Mesenchymal stem cell (in vitro differentiated cells and primary cell): ENCODE results near the gene IQUB.

ENCODE experiments used
- DNase-seq: peaks from one replicate; pipeline ENCODE4 v3.0.0-alpha.2; 2013
- H2AFZ ChIP-seq: one replicate; pipeline ENCODE4 v1.6.1; 2013; ENCODE audit warnings: low read depth, mild to moderate bottlenecking, control low read depth, inconsistent platforms, low read length, moderate library complexity
- H2AK5ac ChIP-seq: 2 replicates; pipeline ENCODE4 v1.6.1; 2013; ENCODE audit warnings: low read length, moderate library complexity, mild to moderate bottlenecking, inconsistent platforms; ENCODE audit not compliant: severe bottlenecking
- H2BK120ac ChIP-seq: one replicate; pipeline ENCODE4 v1.6.1; 2013; ENCODE audit warnings: low read depth, mild to moderate bottlenecking, inconsistent platforms, low read length, moderate library complexity
- H2BK12ac ChIP-seq, 2 experiments: one replicate each; pipeline ENCODE4 v1.6.1; 2013; ENCODE audit warnings: inconsistent platforms in 2 of 2, low read length in 2 of 2, mild to moderate bottlenecking in 2 of 2, moderate library complexity in 2 of 2, control low read depth in 1 of 2
- H2BK15ac ChIP-seq: one replicate; pipeline ENCODE4 v1.6.1; 2013; ENCODE audit warnings: mild to moderate bottlenecking, low read depth, inconsistent platforms; ENCODE audit not compliant: poor library complexity, severe bottlenecking
- H2BK5ac ChIP-seq: 2 replicates; pipeline ENCODE4 v1.6.1; 2013; ENCODE audit warnings: low read depth, mild to moderate bottlenecking, low read length, control low read depth, inconsistent platforms; ENCODE audit not compliant: poor library complexity, severe bottlenecking
- H3K14ac ChIP-seq, 2 experiments: one replicate each; pipeline ENCODE4 v1.6.1; 2013; ENCODE audit warnings: inconsistent platforms in 2 of 2, low read length in 2 of 2, control low read depth in 1 of 2, mild to moderate bottlenecking in 1 of 2, moderate library complexity in 1 of 2
- H3K18ac ChIP-seq, 2 experiments: one replicate each; pipeline ENCODE4 v1.6.1; 2013; ENCODE audit warnings: inconsistent platforms in 2 of 2, low read length in 2 of 2, control low read depth in 1 of 2, low read depth in 1 of 2, mild to moderate bottlenecking in 1 of 2
- H3K23ac ChIP-seq, 2 experiments: one replicate each; pipeline ENCODE4 v1.6.1; 2013; ENCODE audit warnings: inconsistent platforms in 2 of 2, low read length in 2 of 2, mild to moderate bottlenecking in 2 of 2, moderate library complexity in 2 of 2, control low read depth in 1 of 2
- H3K27ac ChIP-seq: 2 replicates; pipeline ENCODE4 v1.5.1; 2013; ENCODE audit warnings: mild to moderate bottlenecking, moderate library complexity, low read length, control low read depth, inconsistent platforms; ENCODE audit not compliant: poor library complexity, severe bottlenecking
- H3K27me3 ChIP-seq, 2 experiments: 2 replicates each; pipeline versions ENCODE4 v1.6.1 to v1.7.0; 2013; ENCODE audit warnings: low read length in 2 of 2, mild to moderate bottlenecking in 2 of 2, moderate library complexity in 2 of 2, control low read depth in 1 of 2, inconsistent platforms in 1 of 2; ENCODE audit not compliant: control insufficient read depth in 1 of 2, insufficient read depth in 1 of 2
- H3K36me3 ChIP-seq, 2 experiments: 2 replicates each; pipeline versions ENCODE4 v1.6.1 to v1.7.0; 2013; ENCODE audit warnings: low read length in 2 of 2, control low read depth in 1 of 2, inconsistent platforms in 1 of 2, low read depth in 1 of 2, mild to moderate bottlenecking in 1 of 2; ENCODE audit not compliant: insufficient read depth in 2 of 2, control insufficient read depth in 1 of 2
- H3K4ac ChIP-seq, 2 experiments: one replicate each; pipeline ENCODE4 v1.6.1; 2013; ENCODE audit warnings: inconsistent platforms in 2 of 2, low read length in 2 of 2, mild to moderate bottlenecking in 2 of 2, moderate library complexity in 2 of 2, control low read depth in 1 of 2, low read depth in 1 of 2
- H3K4me1 ChIP-seq: 2 replicates; pipeline ENCODE4 v1.6.1; 2013; ENCODE audit warnings: low read depth, low read length, control low read depth; ENCODE audit not compliant: control insufficient read depth, insufficient read depth
- H3K4me2 ChIP-seq: 2 replicates; pipeline ENCODE4 v1.6.1; 2013; ENCODE audit warnings: low read length, mild to moderate bottlenecking, inconsistent platforms; ENCODE audit not compliant: poor library complexity, severe bottlenecking
- H3K4me3 ChIP-seq, 2 experiments: 2 replicates each; pipeline versions ENCODE4 v1.5.1 to v1.7.0; 2013; ENCODE audit warnings: low read length in 2 of 2, mild to moderate bottlenecking in 2 of 2, control low read depth in 1 of 2, low read depth in 1 of 2; ENCODE audit not compliant: insufficient read depth in 1 of 2
- H3K79me1 ChIP-seq: replicated peaks from 2 replicates; pipeline ENCODE4 v1.6.1; 2013; ENCODE audit warnings: mild to moderate bottlenecking, control low read depth, low read length, inconsistent platforms; ENCODE audit not compliant: poor library complexity, severe bottlenecking
- H3K9ac ChIP-seq: 2 replicates; pipeline ENCODE4 v1.7.0; 2013; ENCODE audit warnings: mild to moderate bottlenecking, low read length, moderate library complexity
- H3K9me3 ChIP-seq: 2 replicates; pipeline ENCODE4 v1.7.0; 2013; ENCODE audit warnings: mild to moderate bottlenecking, low read length; ENCODE audit not compliant: control insufficient read depth
- H4K8ac ChIP-seq: one replicate; pipeline ENCODE4 v1.6.1; 2013; ENCODE audit warnings: inconsistent platforms, mild to moderate bottlenecking, low read length, moderate library complexity
- H4K91ac ChIP-seq: one replicate; pipeline ENCODE4 v1.6.1; 2013; ENCODE audit warnings: mild to moderate bottlenecking, low read length, inconsistent platforms
- WGBS: methylation state at CpG from one replicate; pipeline ENCODE4 v1.1.7; 2013; ENCODE audit warnings: mixed read lengths; 5-methylcytosine and 5-hydroxymethylcytosine counted together

Gene IQUB

GRCh38 chr7:123500878-123501489 is 33.4 kb downstream of the IQUB start:
- Histone ChIP-seq H3K18ac (no peak overlapping the region), H3K4me3 (no peak overlapping the region), H3K9me3 (peaks cover 3% of the 10 kb centered on the region), H3K36me3 (no peaks in the 10 kb centered on the region), H2AK5ac (no peak overlapping the region), H3K23ac (no peak overlapping the region), H2BK120ac (no peak overlapping the region), H3K4me2 (no peak overlapping the region), H3K9ac (no peak overlapping the region), H2BK15ac (no peak overlapping the region), H3K27ac (no peak overlapping the region), H3K27me3 (no peaks in the 10 kb centered on the region), H2BK12ac (no peak overlapping the region), H2AFZ (no peak overlapping the region), H3K4me1 (no peaks in the 10 kb centered on the region), H4K8ac (no peak overlapping the region), H3K14ac (no peak overlapping the region), H3K79me1 (peaks cover 2% of the 10 kb centered on the region), H4K91ac (no peak overlapping the region), H2BK5ac (no peak overlapping the region), H3K4ac (no peak overlapping the region)
- whole genome bisulfite sequencing = 100% methylated on average over 1 of the region's 1 CpG
- DNase-seq = no peak

- no peak overlapping the region for H2AFZ ChIP-seq
- no peak overlapping the region for H2BK5ac ChIP-seq
- 87% methylated on average over 7 of the region's 8 CpGs for WGBS
- H3K14ac ChIP-seq = no peak overlapping the region
- H3K18ac ChIP-seq = no peak overlapping the region
- no peak overlapping the region for H2BK120ac ChIP-seq
- peak overlapping the region in 1 of 2 experiments; percentile 3 for H2BK12ac ChIP-seq
- no peak overlapping the region for H3K4me2 ChIP-seq
- H3K4ac ChIP-seq = no peak overlapping the region
- H3K9ac ChIP-seq = no peak overlapping the region
- no peaks in the 10 kb centered on the region for H3K27me3 ChIP-seq
- no peak overlapping the region for H4K91ac ChIP-seq
- no peaks in the 10 kb centered on the region for H3K4me1 ChIP-seq
- H3K36me3 ChIP-seq = no peaks in the 10 kb centered on the region
- no peaks in the 10 kb centered on the region for H3K9me3 ChIP-seq
- DNase-seq = no peak
- H4K8ac ChIP-seq = no peak overlapping the region
- H3K23ac ChIP-seq = no peak overlapping the region
- no peak overlapping the region for H3K4me3 ChIP-seq
- H2AK5ac ChIP-seq = no peak overlapping the region
- no peak overlapping the region for H3K27ac ChIP-seq
- H3K79me1 ChIP-seq = no peaks in the 10 kb centered on the region
- no peak overlapping the region for H2BK15ac ChIP-seq
Measured at GRCh38 chr7:123499211-123499970, 35.0 kb downstream of the IQUB start.

GRCh38 chr7:123498601-123499000 is 35.8 kb downstream of the IQUB start:
- H3K9ac ChIP-seq = no peak overlapping the region

DNA sequence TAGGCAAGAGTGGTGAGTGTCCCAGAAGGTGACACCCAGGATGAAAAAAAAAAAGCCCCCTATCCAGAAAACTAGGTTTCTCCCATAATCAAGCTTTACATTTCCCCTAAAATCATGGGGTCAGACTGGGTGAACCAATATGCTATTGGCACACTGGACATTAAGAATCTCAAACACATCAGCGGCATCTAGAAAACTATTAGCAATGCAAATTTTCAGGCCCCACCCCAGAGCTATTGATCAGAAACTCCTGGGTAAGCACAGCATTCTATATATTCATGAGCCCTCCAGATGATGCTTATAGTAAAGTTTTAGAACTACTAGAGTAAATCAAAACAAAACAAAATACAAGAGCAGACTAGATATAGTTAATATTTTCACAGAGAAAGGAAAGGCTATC is 36.4 kb downstream of the IQUB start:
- Histone ChIP-seq H2BK120ac (no peak overlapping the region), H3K14ac (no peak overlapping the region), H3K9ac (no peak overlapping the region), H3K23ac (no peak overlapping the region), H3K27me3 (no peaks in the 10 kb centered on the region), H3K9me3 (no peaks in the 10 kb centered on the region), H2AK5ac (no peak overlapping the region), H3K79me1 (no peaks in the 10 kb centered on the region), H3K4me1 (no peaks in the 10 kb centered on the region), H2BK5ac (no peak overlapping the region), H3K27ac (no peak overlapping the region), H2AFZ (no peak overlapping the region), H3K4me2 (no peak overlapping the region), H4K8ac (no peak overlapping the region), H4K91ac (no peak overlapping the region), H3K4ac (no peak overlapping the region), H3K4me3 (no peak overlapping the region), H2BK12ac (no peak overlapping the region), H3K18ac (no peak overlapping the region), H2BK15ac (no peak overlapping the region), H3K36me3 (no peaks in the 10 kb centered on the region)
- 55% methylated on average over 1 of the region's 1 CpG for WGBS
- DNase-seq = no peak

More at GRCh38 chr7:123498601-123499000, 35.8 kb downstream of the IQUB start:
- DNase-seq = peak; percentile 20
- H3K27ac ChIP-seq = no peak overlapping the region
- no peak overlapping the region for H2AK5ac ChIP-seq
- no peak overlapping the region for H2BK15ac ChIP-seq
- H2AFZ ChIP-seq = no peak overlapping the region
- no peaks in the 10 kb centered on the region for H3K9me3 ChIP-seq
- H4K91ac ChIP-seq = no peak overlapping the region
- no peak overlapping the region for H3K4ac ChIP-seq
- H4K8ac ChIP-seq = no peak overlapping the region
- H2BK120ac ChIP-seq = no peak overlapping the region
- 50% methylated on average over 1 of the region's 2 CpGs for WGBS
- no peaks in the 10 kb centered on the region for H3K27me3 ChIP-seq
- H2BK12ac ChIP-seq = no peak overlapping the region
- no peak overlapping the region for H3K18ac ChIP-seq
- H3K4me1 ChIP-seq = no peaks in the 10 kb centered on the region
- no peak overlapping the region for H3K4me3 ChIP-seq
- no peak overlapping the region for H3K23ac ChIP-seq
- no peak overlapping the region for H3K14ac ChIP-seq
- no peak overlapping the region for H3K4me2 ChIP-seq
- no peaks in the 10 kb centered on the region for H3K79me1 ChIP-seq
- no peak overlapping the region for H2BK5ac ChIP-seq
- no peaks in the 10 kb centered on the region for H3K36me3 ChIP-seq
